Measurements from ENCODE around the gene APCDD1.

GRCh38 chr18:10405014-10405493 lies 49.4 kb upstream of the APCDD1 start:
- no peak for TF ChIP-seq CTCF (conservative IDR thresholded peaks at IDR 0.05; ENCODE audit: low read depth in 2 of 2)
- no peak for TF ChIP-seq REST (IDR thresholded peaks at IDR 0.05; ENCODE audit: unreplicated experiment)
- TF ChIP-seq EZH2phosphoT487 (IDR thresholded peaks at IDR 0.05; ENCODE audit: unreplicated experiment), result no peak

Data from GM23338 (cell line).